SIG-M5 treated with dmso at 0.1 percent for 504 hours (cell line): ENCODE data around the gene MT1F.

Experiments used
- DNase-seq: peaks from one replicate; lab custom pipeline; 2025; ENCODE audit not compliant: unreplicated experiment; lab: John Stamatoyannopoulos, UW

The MT1F gene

DNA sequence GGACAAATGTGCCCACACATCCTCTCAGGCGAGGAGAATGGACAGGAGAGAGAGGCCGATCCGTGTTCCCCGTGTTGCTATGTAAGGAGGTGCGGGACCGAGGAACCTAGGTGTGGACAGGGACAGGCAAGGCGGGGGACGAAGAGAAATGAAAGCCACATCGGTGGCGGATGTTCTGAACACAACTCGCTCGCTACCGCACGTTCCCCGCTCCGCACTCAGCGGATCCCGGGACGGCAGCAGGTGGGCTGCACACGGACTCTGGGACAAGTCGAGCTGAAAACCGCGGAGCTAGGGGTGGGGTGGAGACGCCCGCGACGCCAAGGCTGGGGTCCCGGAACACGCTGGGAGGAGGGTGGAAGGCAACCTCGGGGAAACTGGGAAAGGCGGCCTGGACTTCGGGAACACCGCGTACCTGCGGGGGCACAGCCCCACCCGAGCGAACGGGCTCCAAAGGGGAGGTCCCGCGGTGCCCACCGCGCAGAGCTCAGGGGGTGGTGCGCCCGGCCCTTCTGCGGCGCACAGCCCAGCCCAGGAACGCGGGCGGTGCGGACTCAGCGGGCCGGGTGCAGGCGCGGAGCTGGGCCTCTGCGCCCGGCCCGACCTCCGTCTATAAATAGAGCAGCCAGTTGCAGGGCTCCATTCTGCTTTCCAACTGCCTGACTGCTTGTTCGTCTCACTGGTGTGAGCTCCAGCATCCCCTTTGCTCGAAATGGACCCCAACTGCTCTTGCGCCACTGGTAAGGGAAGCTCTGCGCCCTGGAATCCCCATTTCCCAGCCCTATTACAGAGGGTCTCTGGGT is 32.4 kb upstream of the MT1F start, which contains the start of gene MT1E:
Gene MT1E, plus strand, starts transcription at position 642 of the 803 bp plus-strand sequence. Its CDS starts 71 bp downstream, at position 713.
- DNase-seq = peak; percentile 76

DNA sequence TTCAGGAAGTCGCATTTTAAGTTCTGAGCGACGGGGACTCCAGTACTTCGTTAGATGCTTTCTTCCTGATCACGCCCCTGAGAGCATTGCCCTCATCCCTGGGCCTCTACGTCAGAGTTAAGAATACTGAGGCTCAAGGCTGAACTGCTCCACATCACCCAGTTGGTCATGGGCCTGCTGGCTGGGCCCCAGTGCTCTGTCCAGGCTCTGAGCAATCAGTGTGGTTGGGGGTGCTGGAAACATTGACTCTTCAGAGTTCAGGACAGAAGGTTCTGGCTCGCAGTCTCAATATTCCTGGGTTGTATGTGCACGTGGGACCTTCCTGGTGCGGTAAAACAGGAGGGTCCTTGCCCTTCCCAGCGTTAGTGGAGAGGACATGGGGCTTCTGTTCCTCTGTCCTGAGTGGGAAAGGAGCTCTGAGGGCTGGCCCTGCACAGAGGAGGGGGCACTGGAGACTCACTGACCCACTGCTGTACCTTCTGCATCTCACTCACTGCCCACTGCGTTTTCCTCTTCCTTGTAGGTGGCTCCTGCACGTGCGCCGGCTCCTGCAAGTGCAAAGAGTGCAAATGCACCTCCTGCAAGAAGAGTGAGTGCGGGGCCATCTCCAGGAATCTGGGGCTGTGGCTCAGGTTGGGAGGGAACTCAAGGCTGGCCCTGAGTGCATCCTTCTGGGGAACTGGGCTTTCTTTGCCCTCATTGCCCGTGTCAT is 31.7 kb upstream of the MT1F start:
- DNase-seq = peak; percentile 63

DNA sequence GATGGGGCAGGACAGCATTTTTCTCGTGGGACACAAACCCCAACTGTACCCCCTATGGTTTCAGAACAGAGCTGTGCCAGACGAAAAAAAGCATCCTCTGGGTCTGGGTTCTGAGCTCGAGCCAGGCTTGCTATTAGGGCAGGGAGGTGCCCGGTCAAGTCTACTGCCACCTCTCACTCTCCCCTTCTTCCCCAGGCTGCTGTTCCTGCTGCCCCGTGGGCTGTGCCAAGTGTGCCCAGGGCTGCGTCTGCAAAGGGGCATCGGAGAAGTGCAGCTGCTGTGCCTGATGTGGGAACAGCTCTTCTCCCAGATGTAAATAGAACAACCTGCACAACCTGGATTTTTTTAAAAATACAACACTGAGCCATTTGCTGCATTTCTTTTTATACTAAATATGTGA is 31.1 kb upstream of the MT1F start:
- DNase-seq = no peak

DNA sequence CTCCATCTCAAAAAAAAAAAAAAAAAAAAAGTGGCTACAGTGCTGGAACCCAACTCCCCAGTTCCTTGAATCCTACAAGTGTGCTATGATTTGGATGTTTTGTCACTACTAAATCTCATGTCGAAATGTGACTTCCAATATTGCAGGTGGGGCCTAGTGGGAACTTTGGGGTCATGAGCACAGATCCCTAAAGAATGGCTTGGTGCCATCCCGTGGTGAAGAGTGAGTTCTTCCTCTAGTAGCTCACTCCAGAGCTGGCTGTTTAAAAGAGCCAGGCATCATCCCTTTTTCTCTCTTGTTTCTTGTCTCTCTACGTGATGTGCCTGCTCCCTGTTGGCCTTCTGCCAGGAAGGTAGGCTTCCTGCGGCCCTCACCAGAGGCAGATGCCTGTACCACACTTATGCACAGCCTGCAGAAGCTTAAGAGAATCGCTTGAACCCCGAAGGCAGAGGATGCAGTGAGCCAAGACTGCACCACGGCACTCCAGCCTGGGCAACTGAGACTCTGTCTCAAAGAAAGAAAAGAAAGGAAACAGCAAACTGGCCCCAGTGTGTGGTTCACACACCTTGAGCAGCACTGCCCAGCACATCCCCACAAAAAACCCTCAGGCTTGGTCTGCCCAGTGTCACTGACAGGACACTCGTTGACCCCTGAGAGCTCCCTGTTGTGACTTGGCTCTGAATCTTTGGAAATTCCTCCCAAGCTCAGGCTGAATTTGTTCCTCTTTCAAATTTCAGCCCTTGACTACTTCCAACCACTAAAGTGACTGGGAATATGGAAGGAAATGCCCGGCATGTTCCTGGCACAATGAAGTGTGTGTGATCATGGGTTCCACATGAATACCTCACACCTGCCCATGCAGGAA is 29.0 kb upstream of the MT1F start:
- DNase-seq = no peak

DNA sequence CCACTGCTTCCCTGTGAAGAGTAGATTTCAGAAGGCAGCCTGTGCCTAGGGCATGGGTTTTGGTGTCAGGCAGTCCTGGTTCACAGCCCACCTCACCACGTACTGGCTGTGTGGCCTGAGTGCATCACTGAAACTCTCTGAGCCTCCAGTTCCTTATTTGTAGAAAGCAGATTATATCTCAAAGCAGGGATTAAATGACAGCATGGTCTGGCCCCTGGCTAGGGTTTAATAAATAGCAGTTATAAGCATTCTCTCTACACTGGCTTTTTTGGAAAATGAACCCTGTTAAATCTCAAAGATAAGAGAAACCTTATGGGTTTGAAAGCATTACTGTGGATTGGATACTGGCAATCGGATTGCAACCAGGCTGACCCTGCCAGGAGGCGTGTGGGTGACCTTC is 28.2 kb upstream of the MT1F start:
- no peak for DNase-seq

DNA sequence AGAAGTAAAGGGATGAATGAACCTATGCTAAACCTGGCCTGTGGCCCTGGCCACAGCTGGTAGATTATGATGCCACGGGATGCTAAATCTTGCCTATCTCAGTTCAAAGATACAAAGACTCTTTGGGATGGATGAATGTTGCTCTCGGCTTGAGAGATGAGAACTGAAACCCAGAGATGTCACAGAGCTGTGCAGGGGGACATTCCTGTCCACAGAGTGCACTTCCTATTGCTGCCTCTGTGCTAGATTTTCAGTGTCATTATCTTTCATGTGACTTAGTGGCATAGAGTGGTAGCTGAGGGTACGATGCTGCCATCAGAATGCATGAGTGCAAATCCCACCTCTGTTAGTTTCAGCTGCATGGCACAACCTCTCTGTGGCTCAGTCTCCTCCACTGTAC is 27.6 kb upstream of the MT1F start:
- DNase-seq = peak; percentile 54

DNA sequence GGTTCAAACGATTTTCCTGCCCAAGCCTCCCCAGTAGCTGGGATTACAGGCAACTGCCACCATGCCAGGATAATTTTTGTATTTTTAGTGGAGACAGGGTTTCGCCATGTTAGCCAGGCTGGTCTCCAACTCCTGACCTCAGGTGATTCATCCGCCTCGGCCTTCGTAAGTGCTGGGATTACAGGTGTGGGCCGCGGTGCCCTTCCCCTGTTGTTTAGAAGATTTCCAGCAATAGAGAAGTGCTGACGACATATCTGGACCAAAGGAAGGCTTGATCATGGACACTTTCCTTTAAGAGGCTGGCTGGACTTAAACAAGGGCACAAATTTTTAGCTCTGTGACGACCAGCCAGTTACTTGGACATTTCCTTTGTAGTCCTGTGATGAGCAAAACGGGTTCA is 26.6 kb upstream of the MT1F start:
- no peak for DNase-seq

DNA sequence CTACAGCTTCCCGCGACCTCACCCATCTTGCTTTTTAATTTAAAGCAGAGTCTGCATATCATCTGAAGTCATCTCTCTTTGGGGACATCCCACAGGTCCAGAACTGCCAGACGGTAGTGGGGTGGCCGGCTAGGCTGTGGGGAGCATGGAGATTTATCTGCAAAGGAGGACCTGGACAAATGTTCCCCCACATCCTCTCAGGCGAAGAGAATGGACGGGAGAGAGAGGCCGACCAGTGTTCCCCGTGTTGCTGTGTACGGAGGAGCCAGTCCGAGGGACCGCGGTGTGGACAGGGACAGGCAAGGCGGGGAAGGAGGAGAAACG is 26.0 kb upstream of the MT1F start:
- DNase-seq = no peak

DNA sequence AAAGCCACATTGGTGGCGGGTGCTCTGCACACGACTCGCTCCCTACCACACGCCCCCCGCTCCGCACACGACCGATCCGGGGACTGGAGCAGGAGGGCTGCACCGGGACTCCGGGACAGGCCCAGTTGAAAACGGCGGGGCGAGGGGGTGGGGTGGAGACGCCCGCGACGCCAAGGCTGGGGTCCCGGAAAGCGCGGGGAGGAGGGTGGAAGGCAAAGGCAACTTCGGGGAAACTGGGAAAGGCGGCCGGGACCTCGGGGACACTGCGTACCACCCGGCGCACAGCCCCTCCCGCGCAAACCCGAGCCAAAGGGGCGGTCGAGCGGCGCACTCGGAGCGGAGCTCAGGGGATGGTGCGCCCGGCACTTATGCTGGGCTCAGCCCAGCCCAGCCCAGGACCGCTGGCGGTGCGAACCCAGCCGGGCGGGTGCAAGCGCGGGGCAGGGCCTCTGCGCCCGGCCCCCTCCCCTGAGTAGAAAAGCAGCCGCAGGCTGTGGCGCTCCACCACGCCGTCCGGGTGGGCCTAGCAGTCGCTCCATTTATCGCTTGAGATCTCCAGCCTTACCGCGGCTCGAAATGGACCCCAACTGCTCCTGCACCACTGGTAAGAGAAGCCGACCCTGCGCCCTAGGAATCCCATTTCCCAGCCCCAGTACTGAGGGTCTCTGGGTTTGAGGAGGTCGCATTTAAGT is 25.5 kb upstream of the MT1F start, which contains the start of gene MT1M:
Gene MT1M, plus strand, starts transcription at position 504 of the 692 bp plus-strand sequence. Its CDS starts 73 bp downstream, at position 577.
- DNase-seq = no peak

DNA sequence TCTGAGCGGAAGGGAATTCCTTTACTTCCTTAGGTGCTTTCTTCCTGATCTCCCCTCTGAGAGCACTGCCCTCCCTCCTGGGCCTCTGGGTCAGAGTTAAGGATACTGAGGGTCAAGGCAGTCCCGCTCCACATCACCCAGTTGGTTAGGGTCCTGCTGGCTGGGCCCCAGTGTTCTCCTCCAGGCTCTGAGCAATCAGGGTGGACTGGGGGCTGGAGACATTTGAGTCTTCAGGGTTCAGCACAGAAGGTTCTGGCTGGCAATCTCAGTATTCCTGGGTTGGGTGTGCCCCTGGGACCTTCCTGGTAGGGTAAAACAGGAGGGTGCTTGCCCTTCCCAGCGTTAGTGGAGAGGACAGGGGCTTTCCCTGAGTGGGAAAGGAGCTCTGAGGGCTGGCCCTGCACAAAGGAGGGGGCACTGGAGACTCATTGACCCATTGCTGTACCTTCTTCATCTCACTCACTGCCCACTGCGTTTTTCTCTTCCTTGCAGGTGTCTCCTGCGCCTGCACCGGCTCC is 24.9 kb upstream of the MT1F start:
- DNase-seq = no peak

DNA sequence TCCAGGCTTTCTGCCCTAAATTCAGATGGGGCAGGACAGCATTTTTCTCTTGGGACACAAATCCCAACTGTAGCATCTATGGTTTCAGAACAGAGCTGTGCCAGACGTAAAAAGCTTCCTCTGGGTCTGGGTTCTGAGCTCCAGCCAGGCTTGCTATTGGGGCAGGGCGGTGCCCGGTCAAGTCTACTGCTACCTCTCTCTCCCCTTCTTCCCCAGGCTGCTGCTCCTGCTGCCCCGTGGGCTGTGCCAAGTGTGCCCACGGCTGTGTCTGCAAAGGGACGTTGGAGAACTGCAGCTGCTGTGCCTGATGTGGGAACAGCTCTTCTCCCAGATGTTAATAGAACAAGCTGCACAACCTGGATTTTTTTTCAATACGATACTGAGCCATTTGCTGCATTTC is 24.2 kb upstream of the MT1F start:
- DNase-seq = no peak

DNA sequence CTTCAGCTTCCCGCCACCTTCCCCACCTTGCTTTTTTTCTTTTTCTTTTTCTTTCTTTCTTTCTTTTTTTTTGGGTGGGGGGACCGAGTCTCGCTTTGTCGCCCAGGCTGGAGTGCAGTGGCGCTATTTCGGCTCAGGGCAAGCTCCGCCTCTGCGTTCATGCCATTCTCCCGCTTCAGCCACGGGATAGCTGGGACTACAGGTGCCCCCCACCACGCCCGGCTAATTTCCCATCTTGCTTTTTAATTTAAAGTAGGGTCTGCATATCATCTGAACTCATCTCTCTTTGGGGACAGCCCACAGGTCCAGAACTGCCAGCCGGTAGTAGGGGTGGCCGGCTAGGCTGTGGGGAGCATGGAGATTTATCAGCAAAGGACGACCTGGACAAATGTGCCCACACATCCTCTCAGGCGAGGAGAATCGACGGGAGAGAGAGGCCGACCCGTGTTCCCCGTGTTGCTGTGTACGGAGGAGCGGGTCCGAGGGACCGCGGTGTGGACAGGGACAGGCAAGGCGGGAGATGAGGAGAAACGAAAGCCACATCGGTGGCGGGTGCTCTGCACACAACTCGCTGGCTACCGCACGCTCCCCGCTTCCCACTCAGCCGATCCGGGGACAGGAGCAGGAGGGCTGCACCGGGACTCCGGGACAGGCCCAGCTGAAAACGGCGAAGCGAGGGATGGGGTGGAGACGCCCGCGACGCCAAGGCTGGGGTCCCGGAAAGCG is 22.9 kb upstream of the MT1F start:
- no peak for DNase-seq

DNA sequence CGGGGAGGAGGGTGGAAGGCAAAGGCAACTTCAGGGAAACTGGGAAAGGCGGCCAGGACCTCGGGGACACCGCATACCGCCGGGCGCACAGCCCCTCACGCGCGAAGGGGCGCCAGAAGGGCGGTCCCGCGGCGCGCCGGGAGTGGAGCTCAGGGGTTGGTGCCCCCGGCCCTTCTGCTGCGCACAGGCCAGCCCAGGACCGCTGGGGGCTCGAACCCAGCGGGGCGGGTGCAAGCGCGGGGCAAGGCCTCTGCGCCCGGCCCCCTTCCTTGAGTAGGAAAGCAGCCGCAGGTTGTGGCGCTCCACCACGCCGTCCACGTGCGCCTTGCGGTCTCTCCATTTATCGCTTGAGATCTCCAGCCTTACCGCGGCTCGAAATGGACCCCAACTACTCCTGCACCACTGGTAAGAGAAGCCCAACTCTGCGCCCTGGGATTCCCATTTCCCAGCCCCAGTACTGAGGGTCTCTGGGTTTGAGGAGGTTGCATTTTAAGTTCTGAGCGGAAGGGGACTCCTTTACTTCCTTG is 22.3 kb upstream of the MT1F start:
- no peak for DNase-seq

DNA sequence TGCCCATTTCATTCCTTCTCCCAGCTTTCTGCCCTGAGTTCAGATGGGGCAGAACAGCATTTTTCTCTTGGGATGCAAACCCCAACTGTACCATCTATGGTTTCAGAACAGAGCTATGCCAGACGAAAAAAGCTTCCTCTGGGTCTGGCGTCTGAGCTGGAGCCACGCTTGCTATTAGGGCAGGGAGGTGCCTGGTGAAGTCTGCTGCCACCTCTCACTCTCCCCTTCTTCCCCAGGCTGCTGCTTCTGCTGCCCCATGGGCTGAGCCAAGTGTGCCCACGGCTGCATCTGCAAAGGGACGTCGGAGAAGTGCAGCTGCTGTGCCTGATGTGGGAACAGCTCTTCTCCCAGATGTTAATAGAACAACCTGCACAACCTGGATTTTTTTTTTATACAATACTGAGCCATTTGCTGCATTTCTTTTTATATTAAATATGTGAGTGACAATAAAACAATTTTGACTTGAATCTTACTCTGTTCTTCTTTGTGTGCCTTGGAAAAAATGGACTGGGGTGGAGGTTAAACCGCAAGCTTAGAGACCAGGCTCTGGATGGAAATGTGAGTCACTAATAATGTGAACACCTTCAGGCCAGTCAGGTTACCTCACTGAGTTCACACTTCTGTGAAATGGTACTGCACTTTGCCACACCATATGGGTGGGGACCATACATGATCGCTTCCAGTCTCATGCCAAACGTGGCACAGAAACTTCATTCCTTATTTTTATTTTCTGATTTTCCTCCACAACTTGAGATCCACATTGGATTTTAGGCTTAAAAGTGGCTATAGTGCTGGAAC is 20.9 kb upstream of the MT1F start:
- no peak for DNase-seq

DNA sequence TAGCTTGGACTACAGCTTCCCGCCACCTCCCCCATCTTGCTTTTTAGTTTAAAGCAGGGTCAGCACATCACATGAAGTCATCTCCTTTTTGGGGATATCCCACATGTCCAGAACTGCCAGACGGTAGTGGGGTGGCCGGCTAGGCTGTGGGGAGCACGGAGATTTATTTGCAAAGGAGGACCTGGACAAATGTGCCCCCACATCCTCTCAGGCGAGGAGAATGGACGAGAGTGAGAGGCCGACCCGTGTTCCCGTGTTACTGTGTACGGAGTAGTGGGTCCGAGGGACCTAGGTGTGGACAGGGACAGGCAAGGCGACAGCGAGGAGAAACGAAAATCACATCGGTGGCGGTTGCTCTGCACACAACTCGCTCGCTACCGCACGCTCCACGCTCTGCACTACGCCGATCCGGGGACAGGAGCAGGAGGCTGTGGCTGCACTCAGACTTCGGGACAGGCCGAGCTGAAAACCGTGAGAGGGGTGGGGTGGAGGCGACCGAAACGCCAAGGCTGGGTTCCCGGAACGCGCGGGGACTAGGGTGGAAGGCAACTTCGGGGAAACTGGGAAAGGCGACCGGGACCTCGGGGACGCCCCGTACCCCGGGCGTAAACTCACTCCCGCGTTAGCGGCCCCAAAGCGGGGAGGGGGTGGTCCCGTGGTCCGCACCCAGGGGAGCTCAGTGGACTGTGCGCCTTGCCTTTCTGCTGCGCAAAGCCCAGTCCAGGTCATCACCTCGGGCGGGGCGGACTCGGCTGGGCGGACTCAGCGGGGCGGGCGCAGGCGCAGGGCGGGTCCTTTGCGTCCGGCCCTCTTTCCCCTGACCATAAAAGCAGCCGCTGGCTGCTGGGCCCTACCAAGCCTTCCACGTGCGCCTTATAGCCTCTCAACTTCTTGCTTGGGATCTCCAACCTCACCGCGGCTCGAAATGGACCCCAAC is 19.7 kb upstream of the MT1F start, which contains the start of gene MT1A:
Gene MT1A, plus strand, starts transcription at position 853 of the 937 bp plus-strand sequence. Its CDS starts 73 bp downstream, at position 926.
- no peak for DNase-seq

DNA sequence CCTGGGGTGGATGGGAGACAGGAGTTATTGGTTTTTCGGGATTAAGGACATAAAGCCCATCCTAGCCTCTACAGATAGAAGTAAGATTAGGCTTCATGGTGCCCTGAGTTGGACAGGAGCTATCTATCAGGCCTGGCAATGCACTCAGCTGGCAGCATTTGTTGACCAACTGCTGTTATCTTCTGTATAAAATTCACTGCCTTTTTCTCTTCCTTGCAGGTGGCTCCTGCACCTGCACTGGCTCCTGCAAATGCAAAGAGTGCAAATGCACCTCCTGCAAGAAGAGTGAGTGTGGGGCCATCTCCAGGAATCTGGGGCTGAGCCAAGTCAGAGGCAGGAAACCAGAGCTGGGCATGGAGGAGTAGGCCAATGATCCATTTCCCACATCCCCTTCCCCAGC is 18.7 kb upstream of the MT1F start:
- no peak for DNase-seq

DNA sequence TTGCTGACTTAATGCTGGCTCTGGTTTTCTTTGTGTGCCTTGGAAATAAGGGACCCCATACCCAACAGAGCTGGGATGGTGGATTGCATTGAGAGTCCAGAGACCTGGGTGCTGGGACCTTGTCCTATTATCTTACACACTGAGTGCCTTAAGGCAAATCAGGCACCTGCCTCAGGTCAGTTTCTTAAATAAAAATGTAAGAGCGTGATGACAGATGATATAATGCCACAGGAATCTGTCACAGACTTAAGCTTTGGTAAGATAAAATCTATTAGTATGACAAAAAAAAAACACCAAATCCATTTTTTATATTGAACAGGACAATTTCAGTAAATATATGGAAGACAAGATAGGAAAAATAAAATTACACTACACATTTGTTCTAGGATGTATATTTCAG is 17.7 kb upstream of the MT1F start:
- no peak for DNase-seq

DNA sequence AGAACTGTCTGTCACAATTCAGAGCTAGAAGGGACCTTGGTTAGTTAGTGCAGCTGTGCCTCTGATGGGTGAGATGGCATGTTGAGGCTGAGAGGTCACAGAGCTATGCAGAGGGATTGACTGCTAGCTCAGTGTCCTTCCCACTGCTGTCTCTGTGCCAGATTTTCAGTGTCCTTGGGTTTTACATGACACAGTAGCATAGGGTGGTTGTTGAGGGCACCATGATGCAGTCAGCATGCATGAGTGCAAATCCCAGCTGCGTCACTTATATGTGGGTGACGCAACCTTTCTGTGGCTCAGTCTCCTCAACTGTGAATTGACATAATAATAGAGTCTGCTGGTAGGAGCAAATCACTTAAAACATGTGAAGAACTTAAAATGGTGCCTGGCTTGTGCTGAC is 16.6 kb upstream of the MT1F start:
- no peak for DNase-seq
